Choroid plexus epithelial cell (primary cell): ENCODE data around the gene ZNF365.

Experiments used
- DNase-seq: peaks from one replicate; pipeline ENCODE4 v3.0.0-alpha.2; 2010; ENCODE audit warnings: low read depth
- H3K4me3 ChIP-seq: 2 replicates; pipeline ENCODE4 v1.5.1; 2011; ENCODE audit warnings: low read depth, mild to moderate bottlenecking, control low read depth, low read length, moderate library complexity
- CTCF ChIP-seq: conservative IDR thresholded peaks from 2 replicates; pipeline ENCODE4 v1.5.1; 2011; ENCODE audit warnings: low read depth, mild to moderate bottlenecking, control low read depth, inconsistent platforms, low read length, moderate library complexity

ZNF365 gene

GRCh38 chr10:62373995-62374861 lies at the start of gene ZNF365:
Gene ZNF365 (plus strand): TSS chr10:62374369. CDS start chr10:62376194, 1,825 bp downstream.
- no peak for TF ChIP-seq CTCF
- peak within 1 kb of the TSS; percentile 48 for H3K4me3 ChIP-seq
- DNase-seq = peak; percentile 27

- no peak overlapping the region for H3K4me3 ChIP-seq
- no peak for TF ChIP-seq CTCF
- DNase-seq = no peak
These were observed 48.0 kb upstream of the ZNF365 start for GRCh38 chr10:62326176-62326575.

- TF ChIP-seq CTCF = no peak
- no peak for DNase-seq
- no peak overlapping the region for H3K4me3 ChIP-seq
These were observed 46.3 kb upstream of the ZNF365 start for GRCh38 chr10:62327885-62328284.

GRCh38 chr10:62330213-62330612 lies 44.0 kb upstream of the ZNF365 start:
- no peak overlapping the region for H3K4me3 ChIP-seq
- no peak for DNase-seq
- no peak for TF ChIP-seq CTCF

GRCh38 chr10:62332406-62332805 lies 41.8 kb upstream of the ZNF365 start:
- no peak for DNase-seq
- no peak overlapping the region for H3K4me3 ChIP-seq
- no peak for TF ChIP-seq CTCF

GRCh38 chr10:62333135-62333889 lies 40.9 kb upstream of the ZNF365 start:
- TF ChIP-seq CTCF = no peak
- H3K4me3 ChIP-seq = no peak overlapping the region
- no peak for DNase-seq
